Kidney (tissue), 14 donors: Measurements from ENCODE around the gene CPXM2. TPM values are rescaled to one million over a fixed set of nuclear protein-coding genes. Genes with fewer than 3 reads are reported as not detected.

Source experiments
- DNase-seq, 5 donors: peaks; one replicate each; pipeline ENCODE4 v3.0.0-alpha.2; 2013 to 2020
- FAIRE-seq: peaks from 2 replicates; lab custom pipeline; 2012; peaks lifted over from hg19 to GRCh38; lab: Jason Lieb, UNC
- H3K27ac ChIP-seq, 2 donors: one replicate each; pipeline ENCODE4 v1.7.0; 2013; ENCODE audit warnings: low read depth in 2 of 2, low read length in 2 of 2, inconsistent platforms in 1 of 2
- H3K27me3 ChIP-seq: one replicate; pipeline ENCODE4 v1.7.1; 2013; ENCODE audit warnings: low read length, inconsistent platforms; ENCODE audit not compliant: control insufficient read depth, insufficient read depth
- H3K36me3 ChIP-seq, 3 donors: one replicate each; pipeline versions ENCODE4 v1.7.0 to v1.7.1; 2013; ENCODE audit warnings: low read length in 3 of 3, control low read depth in 1 of 3, inconsistent platforms in 1 of 3; ENCODE audit not compliant: insufficient read depth in 3 of 3, control insufficient read depth in 2 of 3
- H3K4me1 ChIP-seq, 3 donors: one replicate each; pipeline versions ENCODE4 v1.7.0 to v1.7.1; 2013; ENCODE audit warnings: low read length in 3 of 3, inconsistent platforms in 1 of 3, low read depth in 1 of 3; ENCODE audit not compliant: control insufficient read depth in 2 of 3, insufficient read depth in 2 of 3
- H3K4me3 ChIP-seq, 3 donors: one replicate each; pipeline versions ENCODE4 v1.7.0 to v1.8.1; 2013; ENCODE audit warnings: low read length in 3 of 3, control low read depth in 1 of 3, inconsistent platforms in 1 of 3
- H3K9ac ChIP-seq, 3 donors: one replicate each; pipeline versions ENCODE4 v1.7.0 to v1.7.1; 2013; ENCODE audit warnings: low read length in 3 of 3, control low read depth in 1 of 3, inconsistent platforms in 1 of 3
- H3K9me3 ChIP-seq, 3 donors: one replicate each; pipeline versions ENCODE4 v1.7.0 to v1.7.1; 2013; ENCODE audit warnings: low read length in 3 of 3, control low read depth in 1 of 3, inconsistent platforms in 1 of 3; ENCODE audit not compliant: control insufficient read depth in 2 of 3, insufficient read depth in 1 of 3
- intact Hi-C: fragments of 100-400 bp; cut with DNase I; formaldehyde crosslinking; loops from one replicate; pipeline ENCODE4 v1.11.1; 2022
- polyA plus RNA-seq: library from polyadenylated mRNA; stranded (reverse); fragments of 350-450 nt; fragmentation: Illumina TruSeq; extraction: RNeasy Lipid Tissue Mini Kit (QIAGEN cat#74804); gene quantifications from one replicate; pipeline ENCODE4 v1.2.3, GENCODE V29; 2014; ENCODE audit warnings: low read depth, low replicate concordance; ENCODE audit not compliant: insufficient read depth
- total RNA-seq: library from RNA; stranded (reverse); fragmentation: NEBNext Ultra II Directional; extraction: Animal tissue kit (Norgen Biotek cat#: 25700); gene quantifications from one replicate; pipeline ENCODE4 v1.2.1, GENCODE V29; 2021
- TF ChIP-seq, protein P1 (sequence below): IDR thresholded peaks from 3 replicates; pipeline ENCODE4 v1.5.1; 2012; ENCODE audit warnings: mild to moderate bottlenecking, moderate library complexity, borderline replicate concordance; ENCODE audit not compliant: insufficient read depth; ENCODE audit errors: extremely low read depth
- donor health status: control.
- donor health status: control.
- donor health status: control.
- donor health status: control.
- donor health status: control.
- donor health status: DM: yes; HTN: yes; CAD: no.
- donor health status: Normal renal cell carcinoma (clear cell type).

The CPXM2 gene
- total and polyA plus RNA-seq, 2 donors from 2014 or later, result 18.1 to 18.5 TPM

DNA sequence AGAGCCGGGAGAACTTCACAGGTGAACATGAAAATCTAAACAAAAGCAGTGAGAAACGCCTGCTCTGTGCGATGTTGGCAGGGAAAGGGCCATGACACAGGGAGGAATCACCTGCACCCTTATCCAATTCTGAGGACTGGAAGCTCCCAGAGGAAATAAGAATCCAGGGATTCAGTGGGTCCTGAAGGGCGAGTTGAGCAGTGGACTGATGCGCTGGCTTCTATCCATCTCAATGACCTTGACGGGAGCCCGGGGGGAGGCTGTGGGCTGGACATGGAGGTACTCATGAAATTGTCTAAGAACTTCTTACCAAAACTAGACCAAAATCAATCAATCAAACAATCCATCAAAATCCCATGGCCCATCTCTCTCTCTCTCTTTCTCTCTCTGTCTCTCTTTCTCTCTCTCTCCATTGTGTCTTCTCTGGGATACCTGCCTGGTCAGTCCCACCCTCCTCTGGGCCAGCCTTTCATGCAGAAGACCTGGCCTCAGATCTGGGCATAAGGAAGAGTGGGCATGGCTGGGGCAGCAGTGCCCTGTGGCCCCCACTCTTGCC, 7.2 kb downstream of the CPXM2 start:
- Histone ChIP-seq H3K27ac (no peak overlapping the region), H3K4me1 (peaks cover 0 to 2% (median 0%) of the 10 kb centered on the region in 3 donors), H3K27me3 (no peaks in the 10 kb centered on the region), H3K9me3 (no peaks in the 10 kb centered on the region), H3K9ac (no peak overlapping the region), H3K4me3 (no peak overlapping the region), H3K36me3 (no peaks in the 10 kb centered on the region)
- DNase-seq, result peak in 2 of 5 donors; percentile 13 to 16
- TF ChIP-seq, protein P1, sequence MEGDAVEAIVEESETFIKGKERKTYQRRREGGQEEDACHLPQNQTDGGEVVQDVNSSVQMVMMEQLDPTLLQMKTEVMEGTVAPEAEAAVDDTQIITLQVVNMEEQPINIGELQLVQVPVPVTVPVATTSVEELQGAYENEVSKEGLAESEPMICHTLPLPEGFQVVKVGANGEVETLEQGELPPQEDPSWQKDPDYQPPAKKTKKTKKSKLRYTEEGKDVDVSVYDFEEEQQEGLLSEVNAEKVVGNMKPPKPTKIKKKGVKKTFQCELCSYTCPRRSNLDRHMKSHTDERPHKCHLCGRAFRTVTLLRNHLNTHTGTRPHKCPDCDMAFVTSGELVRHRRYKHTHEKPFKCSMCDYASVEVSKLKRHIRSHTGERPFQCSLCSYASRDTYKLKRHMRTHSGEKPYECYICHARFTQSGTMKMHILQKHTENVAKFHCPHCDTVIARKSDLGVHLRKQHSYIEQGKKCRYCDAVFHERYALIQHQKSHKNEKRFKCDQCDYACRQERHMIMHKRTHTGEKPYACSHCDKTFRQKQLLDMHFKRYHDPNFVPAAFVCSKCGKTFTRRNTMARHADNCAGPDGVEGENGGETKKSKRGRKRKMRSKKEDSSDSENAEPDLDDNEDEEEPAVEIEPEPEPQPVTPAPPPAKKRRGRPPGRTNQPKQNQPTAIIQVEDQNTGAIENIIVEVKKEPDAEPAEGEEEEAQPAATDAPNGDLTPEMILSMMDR, result no peak
- intact Hi-C loops, result no loop called here
- no peak for FAIRE-seq

DNA sequence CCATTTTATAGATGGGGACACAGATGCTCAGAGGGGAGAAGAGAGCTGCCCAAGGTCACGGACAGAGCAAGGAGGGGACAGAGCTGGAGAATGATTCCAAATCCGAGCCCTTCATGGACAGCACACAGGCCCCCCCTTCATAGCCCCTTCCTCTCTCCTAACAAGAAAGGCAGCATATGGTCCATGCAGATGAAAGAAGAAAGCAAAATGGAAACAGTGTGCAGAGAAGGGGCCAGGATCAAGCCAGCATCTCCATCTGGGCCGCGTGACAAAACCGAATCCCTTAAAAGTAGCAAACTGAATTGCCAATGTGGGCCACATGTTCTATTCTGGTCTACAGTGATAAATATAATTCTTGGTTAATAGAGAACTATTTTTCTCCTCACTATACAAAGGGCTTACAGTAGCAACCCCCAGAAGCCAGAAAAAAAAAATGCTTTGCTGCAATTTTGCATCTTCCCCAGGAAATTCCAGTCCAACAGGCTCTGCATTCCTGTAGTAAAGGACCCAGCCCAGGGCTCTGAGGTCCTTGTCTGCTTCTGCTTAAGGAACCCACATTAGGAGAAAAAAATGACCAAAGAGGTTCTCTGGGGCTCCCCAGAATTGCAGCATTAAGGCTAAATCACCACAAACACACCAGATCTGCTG, 7.8 kb downstream of the CPXM2 start:
- no peaks in the 10 kb centered on the region for H3K27me3 ChIP-seq
- FAIRE-seq (no peak), DNase-seq (peak in 1 of 5 donors; percentile 18)
- H3K4me3 ChIP-seq, result no peak overlapping the region
- TF ChIP-seq, protein P1, result no peak
- no peak overlapping the region for H3K9ac ChIP-seq
- H3K4me1 ChIP-seq, result peaks cover 0 to 2% (median 0%) of the 10 kb centered on the region in 3 donors
- no peaks in the 10 kb centered on the region for H3K9me3 ChIP-seq
- no peak overlapping the region for H3K27ac ChIP-seq
- intact Hi-C loops, result no loop called here
- no peaks in the 10 kb centered on the region for H3K36me3 ChIP-seq

DNA sequence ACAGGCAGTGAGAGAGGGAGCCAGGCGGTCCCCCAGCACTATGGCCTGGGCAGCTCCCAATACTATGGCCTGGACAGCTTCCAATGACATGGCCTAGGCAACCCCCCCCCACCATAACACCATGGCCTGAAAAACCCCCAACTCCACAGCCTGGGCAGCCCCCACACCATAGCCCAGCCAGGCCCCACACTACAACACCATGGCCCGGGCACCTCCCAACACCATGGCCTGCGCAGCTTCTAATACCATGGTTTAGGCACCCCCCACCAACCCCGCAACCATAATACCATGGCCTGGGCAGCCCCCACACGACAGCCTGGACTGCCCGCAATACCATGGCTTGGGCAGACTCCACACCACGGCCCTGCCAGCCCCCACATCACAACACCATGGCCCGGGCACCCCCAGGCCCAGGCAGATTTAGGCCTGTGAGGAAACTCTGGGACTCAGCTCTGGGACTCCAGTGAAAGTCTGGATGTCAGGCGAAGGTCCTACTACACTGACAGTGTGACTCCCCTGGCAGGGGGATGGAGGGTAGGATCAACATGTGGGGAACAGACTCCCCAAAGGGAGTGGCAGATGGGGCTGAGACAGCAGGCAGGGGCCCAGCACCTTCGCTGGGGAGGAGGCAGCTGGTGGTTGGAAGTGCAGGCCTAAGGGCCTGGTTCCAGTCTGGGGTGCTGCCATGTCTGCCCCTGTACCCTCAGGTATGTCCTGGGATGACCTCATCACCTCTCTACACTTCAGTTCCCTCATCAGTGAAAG, 8.7 kb downstream of the CPXM2 start:
- Histone ChIP-seq H3K27me3 (no peaks in the 10 kb centered on the region), H3K9ac (no peak overlapping the region)
- peak in 2 of 5 donors; percentile 19 to 58 for DNase-seq

More for the DNA sequence above, 8.7 kb downstream of the CPXM2 start:
- no peak for FAIRE-seq
- H3K4me3 ChIP-seq, result no peak overlapping the region
- peaks cover 0 to 2% (median 0%) of the 10 kb centered on the region in 3 donors for H3K4me1 ChIP-seq
- TF ChIP-seq, protein P1, result no peak
- intact Hi-C loops, result no loop called here
- no peaks in the 10 kb centered on the region for H3K36me3 ChIP-seq
- no peaks in the 10 kb centered on the region for H3K9me3 ChIP-seq
- H3K27ac ChIP-seq, result no peak overlapping the region
